ENCODE data around the gene CWC27. TPM values are rescaled to one million over a fixed set of nuclear protein-coding genes. Genes with fewer than 3 reads are reported as not detected.

Gene CWC27
- total RNA-seq, 2 donors from 2014 or later: 9.1 to 12.1 TPM

DNA sequence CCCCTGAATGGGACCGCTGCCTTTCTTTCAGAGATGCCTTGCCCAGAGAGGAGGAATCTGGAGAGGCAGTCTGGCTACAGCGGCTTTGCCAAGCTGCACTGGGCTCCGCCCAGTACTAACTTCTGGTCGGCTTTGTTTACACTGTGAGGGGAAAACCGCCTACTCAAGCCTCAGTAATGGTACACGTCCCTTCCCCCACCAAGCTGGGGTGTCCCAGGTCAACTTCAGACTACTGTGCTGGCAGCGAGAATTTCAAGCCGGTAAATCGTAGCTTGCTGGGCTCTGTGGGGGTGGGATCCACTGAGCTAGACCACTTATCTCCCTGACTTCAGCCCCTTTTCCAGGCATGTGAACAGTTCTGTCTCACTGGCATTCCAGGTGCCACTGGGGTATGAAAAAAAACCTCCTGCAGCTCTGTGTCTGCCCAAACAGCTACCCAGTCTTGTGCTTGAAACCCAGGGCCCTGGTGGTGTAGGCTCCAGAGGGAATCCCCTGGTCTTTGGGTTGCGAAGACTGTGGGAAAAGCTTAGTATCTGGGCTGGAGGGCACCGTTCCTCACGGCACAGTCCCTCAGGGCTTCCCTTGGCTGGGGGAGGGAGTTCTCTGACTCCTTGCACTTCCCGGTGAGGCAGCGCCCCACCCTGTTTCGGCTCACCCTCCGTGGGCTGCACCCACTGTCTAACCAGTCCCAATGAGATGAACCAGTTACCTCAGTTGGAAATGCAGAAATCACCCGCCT lies 171.2 kb downstream of the CWC27 start:
- peaks cover 0 to 24% of the 10 kb centered on the region in 2 donors for H3K9me3 ChIP-seq
- H3K36me3 ChIP-seq: no peaks in the 10 kb centered on the region
- H3K4me1 ChIP-seq: no peaks in the 10 kb centered on the region
- TF ChIP-seq, protein P1, sequence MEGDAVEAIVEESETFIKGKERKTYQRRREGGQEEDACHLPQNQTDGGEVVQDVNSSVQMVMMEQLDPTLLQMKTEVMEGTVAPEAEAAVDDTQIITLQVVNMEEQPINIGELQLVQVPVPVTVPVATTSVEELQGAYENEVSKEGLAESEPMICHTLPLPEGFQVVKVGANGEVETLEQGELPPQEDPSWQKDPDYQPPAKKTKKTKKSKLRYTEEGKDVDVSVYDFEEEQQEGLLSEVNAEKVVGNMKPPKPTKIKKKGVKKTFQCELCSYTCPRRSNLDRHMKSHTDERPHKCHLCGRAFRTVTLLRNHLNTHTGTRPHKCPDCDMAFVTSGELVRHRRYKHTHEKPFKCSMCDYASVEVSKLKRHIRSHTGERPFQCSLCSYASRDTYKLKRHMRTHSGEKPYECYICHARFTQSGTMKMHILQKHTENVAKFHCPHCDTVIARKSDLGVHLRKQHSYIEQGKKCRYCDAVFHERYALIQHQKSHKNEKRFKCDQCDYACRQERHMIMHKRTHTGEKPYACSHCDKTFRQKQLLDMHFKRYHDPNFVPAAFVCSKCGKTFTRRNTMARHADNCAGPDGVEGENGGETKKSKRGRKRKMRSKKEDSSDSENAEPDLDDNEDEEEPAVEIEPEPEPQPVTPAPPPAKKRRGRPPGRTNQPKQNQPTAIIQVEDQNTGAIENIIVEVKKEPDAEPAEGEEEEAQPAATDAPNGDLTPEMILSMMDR (IDR thresholded peaks at IDR 0.05): no peak
- DNase-seq (ENCODE audit: low spot score): no peak
- no peaks in the 10 kb centered on the region for H3K27me3 ChIP-seq
- H3K27ac ChIP-seq: no peak overlapping the region
- no peak overlapping the region for H3K4me3 ChIP-seq

DNA sequence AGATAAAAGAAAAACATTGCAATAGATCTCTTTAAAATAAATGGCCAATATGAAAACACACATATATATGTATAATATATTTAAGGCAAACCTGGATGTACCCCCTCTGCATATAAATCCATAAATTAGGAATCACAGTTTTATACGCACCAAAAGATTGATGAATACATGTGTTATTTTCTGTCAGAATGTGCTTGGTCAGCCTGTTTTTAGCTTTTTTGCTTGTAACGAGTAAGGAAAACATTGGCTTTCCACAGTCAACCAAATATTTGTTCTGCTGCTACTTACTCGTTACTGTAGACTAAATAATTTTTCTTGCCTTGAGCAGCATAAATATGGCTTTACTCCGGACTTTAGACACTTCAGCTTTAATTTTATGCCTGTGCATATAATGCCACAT lies 173.7 kb downstream of the CWC27 start:
- no peak for DNase-seq (ENCODE audit: low spot score)
- TF ChIP-seq, protein P1 (IDR thresholded peaks at IDR 0.05): no peak
- no peaks in the 10 kb centered on the region for H3K36me3 ChIP-seq
- no peak overlapping the region for H3K4me3 ChIP-seq
- no peaks in the 10 kb centered on the region for H3K27me3 ChIP-seq
- H3K27ac ChIP-seq: no peak overlapping the region
- peaks cover 0 to 2% of the 10 kb centered on the region in 2 donors for H3K9me3 ChIP-seq
- H3K4me1 ChIP-seq: no peaks in the 10 kb centered on the region

DNA sequence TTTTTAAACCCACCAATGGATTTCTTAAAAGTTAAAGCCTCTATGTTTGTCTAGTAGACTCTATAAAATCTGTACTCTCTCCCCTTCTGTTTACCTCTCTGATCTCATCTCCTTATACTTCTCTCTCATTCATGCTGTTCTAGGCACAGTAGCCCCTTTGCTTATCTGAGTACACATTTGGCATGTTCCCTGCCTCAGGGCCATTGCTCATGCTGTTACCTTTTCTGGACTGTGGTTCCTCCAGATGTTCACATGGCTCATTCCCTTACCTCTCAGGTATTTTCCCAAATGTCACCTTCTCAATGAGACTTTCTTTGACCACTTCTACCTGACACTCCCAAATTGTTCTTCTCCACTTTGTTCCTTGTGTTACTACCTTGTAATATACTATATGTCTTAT lies 176.1 kb downstream of the CWC27 start:
- Histone ChIP-seq H3K4me3 (no peak overlapping the region), H3K36me3 (no peaks in the 10 kb centered on the region), H3K27me3 (no peaks in the 10 kb centered on the region), H3K27ac (no peak overlapping the region), H3K4me1 (no peaks in the 10 kb centered on the region), H3K9me3 (no peaks in the 10 kb centered on the region)
- no peak for DNase-seq (ENCODE audit: low spot score)
- TF ChIP-seq, protein P1 (IDR thresholded peaks at IDR 0.05): no peak

DNA sequence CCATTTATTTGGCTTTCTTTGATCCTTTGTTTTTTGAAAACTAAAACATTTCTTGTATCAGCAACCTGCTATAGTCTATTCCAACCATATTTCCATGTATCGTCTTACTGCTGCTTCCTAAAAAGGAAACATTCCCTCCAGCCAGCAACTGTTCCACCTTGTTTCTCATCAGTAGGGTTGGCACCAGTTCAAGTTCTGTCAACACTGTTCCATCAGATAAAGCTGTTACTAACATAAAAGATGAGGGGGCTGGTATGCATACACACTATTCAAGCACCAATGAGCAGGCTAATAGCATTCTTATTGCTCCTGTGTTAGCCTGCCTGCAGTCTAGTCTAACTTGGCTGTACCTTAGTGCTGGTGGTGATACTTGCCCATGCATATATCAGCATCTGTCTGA lies 178.3 kb downstream of the CWC27 start:
- H3K27ac ChIP-seq: no peak overlapping the region
- H3K4me3 ChIP-seq: no peak overlapping the region
- no peaks in the 10 kb centered on the region for H3K36me3 ChIP-seq
- H3K27me3 ChIP-seq: no peaks in the 10 kb centered on the region
- TF ChIP-seq, protein P1 (IDR thresholded peaks at IDR 0.05): no peak
- no peaks in the 10 kb centered on the region for H3K4me1 ChIP-seq
- no peaks in the 10 kb centered on the region for H3K9me3 ChIP-seq
- DNase-seq (ENCODE audit: low spot score): no peak

DNA sequence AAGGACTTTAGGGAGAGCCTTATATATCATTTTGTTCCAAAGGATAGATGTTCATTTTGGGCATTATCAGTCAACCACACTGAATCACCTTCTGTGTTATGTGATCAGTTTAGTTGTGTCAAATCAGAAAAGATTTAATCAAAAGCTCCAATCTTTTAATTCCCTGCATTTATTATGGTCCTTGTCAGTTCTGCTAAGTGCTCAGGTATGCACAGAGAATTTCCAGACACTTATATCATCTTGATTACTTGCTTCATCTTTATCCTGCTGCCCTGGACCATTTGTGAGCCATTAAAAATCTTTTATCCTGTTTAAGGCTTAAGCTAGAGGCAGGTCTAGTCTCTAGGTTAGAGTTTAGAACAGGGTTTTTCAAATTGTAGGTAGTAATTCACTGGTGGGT lies 179.1 kb downstream of the CWC27 start:
- Histone ChIP-seq H3K4me1 (no peaks in the 10 kb centered on the region), H3K27me3 (no peaks in the 10 kb centered on the region), H3K4me3 (no peak overlapping the region), H3K36me3 (no peaks in the 10 kb centered on the region), H3K9me3 (peaks cover 0 to 4% of the 10 kb centered on the region in 2 donors), H3K27ac (no peak overlapping the region)
- TF ChIP-seq, protein P1 (IDR thresholded peaks at IDR 0.05): no peak
- no peak for DNase-seq (ENCODE audit: low spot score)

DNA sequence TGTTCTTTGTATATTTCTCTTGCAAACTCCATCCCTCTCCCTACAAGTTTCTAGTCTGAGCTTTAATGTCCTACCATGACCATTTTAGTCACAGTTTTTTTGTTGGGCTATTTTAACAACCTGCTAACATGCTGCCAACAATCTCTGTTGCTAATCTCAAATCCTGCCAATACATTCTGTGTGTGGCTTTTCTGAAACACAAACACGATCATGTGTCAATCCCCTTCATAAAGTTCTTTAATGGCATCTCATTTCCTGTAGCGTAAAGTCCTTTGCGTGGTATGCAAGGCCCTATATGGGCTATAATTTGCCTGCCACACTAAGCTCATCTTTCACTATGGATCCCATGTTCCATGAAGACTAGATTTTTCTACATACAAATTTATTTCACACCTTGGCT lies 180.6 kb downstream of the CWC27 start:
- H3K9me3 ChIP-seq: peaks cover 0 to 8% of the 10 kb centered on the region in 2 donors
- H3K4me1 ChIP-seq: no peaks in the 10 kb centered on the region
- no peaks in the 10 kb centered on the region for H3K36me3 ChIP-seq
- H3K27ac ChIP-seq: no peak overlapping the region
- no peak overlapping the region for H3K4me3 ChIP-seq
- TF ChIP-seq, protein P1 (IDR thresholded peaks at IDR 0.05): no peak
- H3K27me3 ChIP-seq: no peaks in the 10 kb centered on the region
- DNase-seq (ENCODE audit: low spot score): no peak

Data from right atrium auricular region (tissue), 2 donors.